ENCODE measurements around the gene CNTNAP4.

DNA sequence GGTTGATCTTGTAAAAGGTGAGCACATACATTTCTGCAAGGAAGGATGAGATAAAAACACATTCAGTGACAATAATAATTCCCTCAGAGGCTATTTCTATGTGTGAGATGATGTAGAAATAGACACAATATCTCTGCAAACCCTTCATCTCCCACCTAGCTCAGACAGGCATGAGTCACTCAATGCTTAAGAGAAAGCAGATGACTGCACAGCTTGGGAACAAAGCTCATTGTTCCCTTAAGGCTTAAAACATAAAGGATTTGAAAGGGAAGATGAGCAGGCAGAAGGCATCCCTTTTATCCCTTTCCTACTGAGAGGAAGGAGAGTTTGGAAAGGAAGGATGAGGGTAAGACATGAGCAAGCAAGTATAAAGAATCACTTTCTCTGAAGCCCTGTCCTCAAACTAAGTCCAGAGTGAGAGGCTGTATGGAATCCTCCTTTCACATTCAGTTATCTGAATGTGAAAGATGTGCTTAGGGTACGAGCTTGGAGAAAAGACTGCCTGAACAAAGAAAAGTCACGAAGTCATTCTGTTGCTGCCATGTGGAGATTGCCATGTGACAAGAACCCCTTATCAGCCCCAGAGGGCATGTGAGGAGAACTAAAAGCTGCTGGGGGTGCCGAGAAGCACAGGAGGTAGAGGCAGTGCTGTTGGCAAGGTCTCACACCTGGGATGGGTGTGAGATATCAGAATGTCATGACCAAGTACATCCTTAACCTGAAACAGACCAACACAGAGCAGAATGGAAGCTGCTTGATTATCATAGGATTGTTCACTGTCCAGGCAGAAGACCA is 58.2 kb downstream of the CNTNAP4 start:
- TF ChIP-seq, protein P1, sequence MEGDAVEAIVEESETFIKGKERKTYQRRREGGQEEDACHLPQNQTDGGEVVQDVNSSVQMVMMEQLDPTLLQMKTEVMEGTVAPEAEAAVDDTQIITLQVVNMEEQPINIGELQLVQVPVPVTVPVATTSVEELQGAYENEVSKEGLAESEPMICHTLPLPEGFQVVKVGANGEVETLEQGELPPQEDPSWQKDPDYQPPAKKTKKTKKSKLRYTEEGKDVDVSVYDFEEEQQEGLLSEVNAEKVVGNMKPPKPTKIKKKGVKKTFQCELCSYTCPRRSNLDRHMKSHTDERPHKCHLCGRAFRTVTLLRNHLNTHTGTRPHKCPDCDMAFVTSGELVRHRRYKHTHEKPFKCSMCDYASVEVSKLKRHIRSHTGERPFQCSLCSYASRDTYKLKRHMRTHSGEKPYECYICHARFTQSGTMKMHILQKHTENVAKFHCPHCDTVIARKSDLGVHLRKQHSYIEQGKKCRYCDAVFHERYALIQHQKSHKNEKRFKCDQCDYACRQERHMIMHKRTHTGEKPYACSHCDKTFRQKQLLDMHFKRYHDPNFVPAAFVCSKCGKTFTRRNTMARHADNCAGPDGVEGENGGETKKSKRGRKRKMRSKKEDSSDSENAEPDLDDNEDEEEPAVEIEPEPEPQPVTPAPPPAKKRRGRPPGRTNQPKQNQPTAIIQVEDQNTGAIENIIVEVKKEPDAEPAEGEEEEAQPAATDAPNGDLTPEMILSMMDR (conservative IDR thresholded peaks at IDR 0.05): no peak
- no peak for TF ChIP-seq ZFX (IDR thresholded peaks at IDR 0.05)
